GM21737 (cell line): Measurements from ENCODE around the gene DAND5.

Source experiments
- ATAC-seq: cut with Tn5 transposase; IDR thresholded peaks from one replicate; pipeline ENCODE4 v1.9.1; 2021; ENCODE audit warnings: mild to moderate bottlenecking, moderate library complexity; ENCODE audit not compliant: unreplicated experiment

DAND5 gene

DNA sequence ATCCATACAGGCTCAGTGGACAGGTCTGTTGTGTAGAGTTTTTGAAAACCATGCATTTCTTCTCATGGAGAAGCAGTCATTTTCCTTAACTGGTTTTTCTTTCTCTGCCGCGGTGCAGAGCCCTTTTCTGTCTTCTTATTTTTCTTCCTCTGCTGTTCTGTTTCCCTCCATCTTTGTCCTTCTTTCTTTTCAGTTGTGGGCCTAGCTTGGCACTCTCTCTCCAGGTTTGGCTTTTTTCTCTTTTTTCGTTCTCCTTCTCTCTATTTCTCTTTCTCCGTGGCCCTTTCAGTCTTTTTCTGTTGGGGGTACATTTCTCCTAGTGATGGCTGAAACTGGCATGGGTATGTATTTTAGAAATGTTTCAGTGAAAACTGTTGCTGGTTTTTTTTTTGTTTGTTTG is 50.0 kb downstream of the DAND5 start:
- no peak for ATAC-seq

DNA sequence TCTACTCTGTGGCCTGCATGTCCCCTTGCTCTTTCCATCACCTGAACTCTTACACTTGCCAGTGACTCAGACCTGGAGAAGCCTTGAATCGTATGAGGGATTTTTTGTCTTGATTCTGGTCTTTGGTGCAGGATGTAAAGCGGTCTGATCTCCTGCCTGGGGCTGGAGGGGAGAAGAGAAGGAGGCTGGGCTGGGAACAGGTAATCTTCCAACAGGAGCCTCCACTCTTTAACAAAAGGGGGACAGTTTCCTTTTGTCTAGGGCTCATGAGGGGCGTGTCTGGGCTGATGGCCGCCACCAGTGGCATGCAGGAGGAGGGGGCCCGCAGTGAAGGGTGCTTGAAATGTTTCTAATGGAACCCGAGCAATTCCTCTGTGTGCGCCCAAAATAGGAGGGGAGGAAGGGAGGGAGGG is 50.6 kb downstream of the DAND5 start:
- ATAC-seq: no peak

DNA sequence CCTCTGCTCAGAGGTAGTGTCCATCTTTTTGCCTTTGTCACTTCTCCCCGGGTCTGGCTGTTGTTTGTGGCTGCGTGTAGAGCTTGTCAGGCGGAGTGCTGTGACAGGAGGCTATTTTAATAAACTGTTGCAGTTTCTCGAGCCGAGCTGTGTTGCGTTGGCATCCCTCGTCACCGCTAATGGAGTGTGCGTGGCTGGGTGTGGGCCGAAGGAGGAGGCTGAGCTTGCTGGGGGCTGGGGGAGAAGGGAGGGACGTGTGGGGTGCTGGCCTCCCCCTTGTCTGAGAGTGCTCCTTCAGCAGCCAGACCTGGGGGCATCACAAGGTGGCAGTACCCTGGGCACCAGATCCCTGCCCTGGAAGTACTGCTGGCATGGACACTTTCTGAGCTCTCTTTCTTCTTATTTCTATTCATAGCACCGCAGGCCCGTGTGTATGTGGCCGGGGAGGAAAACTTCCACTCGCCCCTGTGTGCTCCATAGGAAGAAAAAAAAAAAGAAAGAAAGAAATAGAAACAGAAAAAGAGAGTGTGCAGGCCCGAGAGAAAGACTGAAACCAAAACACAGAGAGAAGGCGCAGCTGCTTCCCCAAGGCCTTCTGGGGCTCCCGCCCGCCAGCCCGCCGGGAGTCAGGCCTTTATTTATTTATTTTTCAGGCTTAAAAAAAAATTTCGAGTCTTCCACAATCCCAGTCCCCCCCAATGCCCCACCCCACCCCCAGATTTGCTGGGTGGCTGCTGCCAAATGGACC is 52.9 kb downstream of the DAND5 start:
- no peak for ATAC-seq

DNA sequence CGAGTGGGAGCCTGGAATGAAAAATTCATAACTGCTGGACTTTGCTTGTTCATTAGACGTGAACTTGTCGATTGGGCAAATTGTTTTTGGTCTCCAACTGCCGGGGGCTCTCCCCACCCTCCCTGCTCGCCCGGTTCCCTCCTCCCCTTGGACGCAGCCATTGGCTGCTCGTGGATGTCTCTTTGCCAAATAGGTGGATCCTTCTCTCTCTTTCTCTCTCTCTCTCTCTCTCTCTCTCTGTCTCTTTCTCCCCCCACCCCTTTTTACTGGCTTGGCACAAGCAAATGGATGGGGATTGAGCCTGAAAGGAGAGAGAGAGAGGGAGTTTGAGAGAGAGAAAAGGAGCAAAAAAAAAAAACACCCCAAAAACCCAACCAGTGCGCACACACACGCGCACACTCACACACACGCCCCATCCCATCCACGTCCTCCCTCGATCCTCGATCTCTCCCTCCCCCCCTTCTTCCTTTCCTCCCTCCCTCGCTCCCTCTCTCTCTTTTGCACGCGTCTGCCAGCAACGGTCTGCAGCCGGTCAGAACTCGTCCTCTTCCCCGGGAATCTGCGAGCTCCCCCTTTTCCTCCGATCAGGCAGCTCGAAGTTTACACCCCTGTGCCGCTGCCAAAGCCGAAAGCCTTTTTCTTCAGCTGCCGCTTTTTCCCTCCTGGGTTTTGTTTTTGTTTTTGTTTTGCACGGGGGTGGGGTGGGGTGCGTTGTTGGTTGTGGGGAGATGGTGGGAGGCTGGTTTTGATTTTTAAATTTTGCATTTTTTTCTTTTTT is 53.7 kb downstream of the DAND5 start:
- ATAC-seq: no peak

DNA sequence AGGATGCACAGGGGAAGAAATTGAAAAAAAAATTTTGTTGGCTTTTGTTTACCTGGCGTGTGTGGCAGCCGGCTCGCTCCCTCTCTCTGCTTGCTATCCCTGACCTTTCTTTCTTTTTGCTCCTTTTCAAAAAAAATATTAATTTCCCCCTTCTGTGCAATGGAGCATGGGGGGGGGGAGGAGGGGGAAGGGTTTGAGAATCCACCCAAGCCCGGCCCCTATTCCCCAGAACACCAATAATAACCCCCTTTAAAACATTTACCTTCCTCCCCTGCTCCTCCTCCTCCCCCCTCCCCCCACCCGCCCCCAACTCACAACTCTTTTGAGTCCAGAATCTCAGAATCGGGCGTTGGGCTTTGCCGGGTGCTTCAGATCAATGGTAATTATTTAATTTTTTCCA is 54.3 kb downstream of the DAND5 start:
- no peak for ATAC-seq
